C4-2B (cell line): ENCODE data around the gene ECI2.

Source experiments
- H3K27ac ChIP-seq: fragments of 450-650 bp; 2 replicates; pipeline ENCODE4 v1.5.1; 2017
- CTCF ChIP-seq: fragments of 450-650 bp; conservative IDR thresholded peaks from 2 replicates; pipeline ENCODE4 v1.5.1; 2017; ENCODE audit warnings: mild to moderate bottlenecking
- ZFX ChIP-seq: fragments of 450-650 bp; IDR thresholded peaks from 2 replicates; pipeline ENCODE4 v1.6.1; 2017

The ECI2 gene

GRCh38 chr6:4134841-4135664, at the start of gene ECI2:
ECI2 (minus strand) TSS chr6:4135575; CDS start chr6:4135560, 15 bp downstream.
- peak within 1 kb of the TSS; percentile 97 for H3K27ac ChIP-seq
- peak; percentile 74 for TF ChIP-seq ZFX
- no peak for TF ChIP-seq CTCF

- TF ChIP-seq CTCF (no peak), ZFX (no peak)
- no peak overlapping the region for H3K27ac ChIP-seq
Measured at GRCh38 chr6:4180652-4181255, 45.4 kb upstream of the ECI2 start.

- TF ChIP-seq CTCF (no peak), ZFX (no peak)
- no peak overlapping the region for H3K27ac ChIP-seq
Measured at GRCh38 chr6:4179960-4180651, 44.7 kb upstream of the ECI2 start.

- H3K27ac ChIP-seq = no peak overlapping the region
Measured at GRCh38 chr6:4178737-4179333, 43.5 kb upstream of the ECI2 start.

GRCh38 chr6:4176907-4177306, 41.5 kb upstream of the ECI2 start:
- H3K27ac ChIP-seq = no peak overlapping the region
- TF ChIP-seq CTCF (no peak), ZFX (no peak)

More at GRCh38 chr6:4178737-4179333, 43.5 kb upstream of the ECI2 start:
- TF ChIP-seq ZFX (no peak), CTCF (no peak)

GRCh38 chr6:4174042-4174441, 38.7 kb upstream of the ECI2 start:
- TF ChIP-seq ZFX (no peak), CTCF (no peak)
- H3K27ac ChIP-seq = no peak overlapping the region

- TF ChIP-seq ZFX (no peak), CTCF (no peak)
- no peak overlapping the region for H3K27ac ChIP-seq
Measured at GRCh38 chr6:4172368-4172767, 37.0 kb upstream of the ECI2 start.
